Body of pancreas (tissue), 4 donors: Measurements from ENCODE around the gene SLC12A4. TPM values are rescaled to one million over a fixed set of nuclear protein-coding genes. Genes with fewer than 3 reads are reported as not detected.
A peak's percentile ranks its signal among the peaks of the same experiment; 100 is the strongest.

Experiments
- ATAC-seq: fragments of 150-250 bp; one replicate; pipeline ENCODE4 v1.9.1; 2016
- DNase-seq, 4 donors: peaks; one replicate each; pipeline ENCODE4 v3.0.0-alpha.2; 2019
- H3K27ac ChIP-seq, 4 donors: fragments of 200-600 bp; sonication (generic); 1 replicate in 3 of 4; 2 replicates in 1 of 4; pipeline versions ENCODE4 v1.5.1 to v1.6.1; 2016 to 2019; ENCODE audit warnings: mild to moderate bottlenecking in 1 of 4, mixed read lengths in 1 of 4, moderate library complexity in 1 of 4
- H3K27me3 ChIP-seq, 2 donors: fragments of 200-600 bp; sonication (generic); one replicate each; pipeline ENCODE4 v1.6.0; 2016; ENCODE audit warnings: mild to moderate bottlenecking in 1 of 2
- H3K36me3 ChIP-seq, 2 donors: fragments of 200-600 bp; sonication (generic); replicated peaks in 1 of 2; 2 replicates each; pipeline ENCODE4 v1.5.1; 2016; ENCODE audit warnings: low read depth in 2 of 2; ENCODE audit not compliant: insufficient read depth in 1 of 2
- H3K4me1 ChIP-seq: fragments of 200-600 bp; sonication (generic); one replicate; pipeline ENCODE4 v1.6.0; 2016
- H3K4me3 ChIP-seq, 2 donors: fragments of 200-600 bp; sonication (generic); 1 replicate in 1 of 2; 2 replicates in 1 of 2; pipeline ENCODE4 v1.5.1; 2016 to 2019
- H3K9me3 ChIP-seq, 3 donors: fragments of 200-600 bp; sonication (generic); 1 replicate in 2 of 3; 2 replicates in 1 of 3; pipeline ENCODE4 v1.5.1; 2016
- POLR2A ChIP-seq, 3 donors: fragments of 450-650 bp; IDR thresholded peaks; one replicate each; pipeline ENCODE4 v1.6.1; 2016; ENCODE audit warnings: antibody characterized with exemption in 3 of 3, mild to moderate bottlenecking in 2 of 3
- WGBS, 2 donors: methylation state at CpG; one replicate each; pipeline ENCODE4 v1.1.5; 2017; 5-methylcytosine and 5-hydroxymethylcytosine counted together
- intact Hi-C: fragments of 100-400 bp; cut with DNase I; formaldehyde crosslinking; loops from one replicate; pipeline ENCODE4 v1.15.1; 2023
- total RNA-seq, 2 donors: library from RNA; depleted of rRNA; stranded (reverse); fragments of >200 nt; gene quantifications; one replicate each; pipeline ENCODE4 v1.1.0, GENCODE V29; 2016
- TF ChIP-seq, protein P1 (sequence below), 7 experiments: fragments of 450-650 bp in 4 of 7; fragments of 200-600 bp in 3 of 7; sonication (generic) in 3 of 7; IDR thresholded peaks; one replicate each; pipeline ENCODE4 v1.5.1; 2016 to 2019; ENCODE audit warnings: antibody characterized with exemption in 7 of 7

Gene SLC12A4
- total RNA-seq, 2 donors from 2014 or later = 23.3 to 61.3 TPM

DNA sequence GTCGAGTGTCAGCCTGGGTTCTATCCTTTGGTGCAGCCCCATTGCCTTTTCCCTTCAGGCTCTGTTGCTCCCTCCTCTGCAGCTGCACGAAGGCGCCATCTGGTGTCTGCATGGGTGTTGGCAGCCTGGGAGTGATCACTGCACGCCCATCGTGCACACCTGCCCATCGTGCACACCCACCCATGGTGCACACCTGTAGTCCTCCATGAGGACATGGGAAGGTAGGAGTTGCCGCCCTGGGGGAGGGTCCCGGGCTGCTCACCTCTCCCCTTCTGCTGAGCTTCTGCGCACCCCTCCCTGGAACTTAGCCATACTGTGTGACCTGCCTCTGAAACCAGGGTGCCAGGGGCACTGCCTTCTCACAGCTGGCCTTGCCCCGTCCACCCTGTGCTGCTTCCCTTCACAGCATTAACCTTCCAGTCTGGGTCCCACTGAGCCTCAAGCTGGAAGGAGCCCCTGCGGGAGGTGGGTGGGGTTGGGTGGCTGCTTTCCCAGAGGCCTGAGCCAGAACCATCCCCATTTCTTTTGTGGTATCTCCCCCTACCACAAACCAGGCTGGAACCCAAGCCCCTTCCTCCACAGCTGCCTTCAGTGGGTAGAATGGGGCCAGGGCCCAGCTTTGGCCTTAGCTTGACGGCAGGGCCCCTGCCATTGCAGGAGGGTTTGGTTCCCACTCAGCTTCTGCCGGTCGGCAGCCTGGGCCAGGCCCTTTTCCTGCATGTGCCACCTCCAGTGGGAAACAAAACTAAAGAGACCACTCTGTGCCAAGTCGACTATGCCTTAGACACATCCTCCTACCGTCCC lies 39.7 kb downstream of the SLC12A4 start:
- Histone ChIP-seq H3K36me3 (no peaks in the 10 kb centered on the region), H3K9me3 (no peaks in the 10 kb centered on the region), H3K27ac (peak overlapping the region in 3 of 4 donors; percentile 79 to 84 (median 82)), H3K27me3 (no peaks in the 10 kb centered on the region), H3K4me3 (no peak overlapping the region), H3K4me1 (peaks cover 87% of the 10 kb centered on the region)
- 26 to 35% methylated on average over 8 to 16 of the region's 16 CpGs for whole genome bisulfite sequencing, 2 donors
- ATAC-seq (peak; percentile 34), DNase-seq (peak; percentile 84 to 85 (median 84))
- intact Hi-C loops = no loop called here
- TF ChIP-seq, protein P1, sequence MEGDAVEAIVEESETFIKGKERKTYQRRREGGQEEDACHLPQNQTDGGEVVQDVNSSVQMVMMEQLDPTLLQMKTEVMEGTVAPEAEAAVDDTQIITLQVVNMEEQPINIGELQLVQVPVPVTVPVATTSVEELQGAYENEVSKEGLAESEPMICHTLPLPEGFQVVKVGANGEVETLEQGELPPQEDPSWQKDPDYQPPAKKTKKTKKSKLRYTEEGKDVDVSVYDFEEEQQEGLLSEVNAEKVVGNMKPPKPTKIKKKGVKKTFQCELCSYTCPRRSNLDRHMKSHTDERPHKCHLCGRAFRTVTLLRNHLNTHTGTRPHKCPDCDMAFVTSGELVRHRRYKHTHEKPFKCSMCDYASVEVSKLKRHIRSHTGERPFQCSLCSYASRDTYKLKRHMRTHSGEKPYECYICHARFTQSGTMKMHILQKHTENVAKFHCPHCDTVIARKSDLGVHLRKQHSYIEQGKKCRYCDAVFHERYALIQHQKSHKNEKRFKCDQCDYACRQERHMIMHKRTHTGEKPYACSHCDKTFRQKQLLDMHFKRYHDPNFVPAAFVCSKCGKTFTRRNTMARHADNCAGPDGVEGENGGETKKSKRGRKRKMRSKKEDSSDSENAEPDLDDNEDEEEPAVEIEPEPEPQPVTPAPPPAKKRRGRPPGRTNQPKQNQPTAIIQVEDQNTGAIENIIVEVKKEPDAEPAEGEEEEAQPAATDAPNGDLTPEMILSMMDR (IDR thresholded peaks at IDR 0.05) = peak; percentile 65 to 95 (median 84)
- peak; percentile 36 to 60 (median 47) for TF ChIP-seq POLR2A (IDR thresholded peaks at IDR 0.05)

DNA sequence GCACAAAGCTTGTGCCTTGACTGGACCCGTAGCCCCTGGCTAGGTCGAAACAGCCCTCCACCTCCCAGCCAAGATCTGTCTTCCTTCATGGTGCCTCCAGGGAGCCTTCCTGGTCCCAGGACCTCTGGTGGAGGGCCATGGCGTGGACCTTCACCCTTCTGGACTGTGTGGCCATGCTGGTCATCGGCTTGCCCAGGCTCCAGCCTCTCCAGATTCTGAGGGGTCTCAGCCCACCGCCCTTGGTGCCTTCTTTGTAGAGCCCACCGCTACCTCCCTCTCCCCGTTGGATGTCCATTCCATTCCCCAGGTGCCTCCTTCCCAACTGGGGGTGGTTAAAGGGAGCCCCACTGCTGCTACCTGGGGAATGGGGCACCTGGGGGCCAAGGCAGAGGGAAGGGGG lies 40.3 kb downstream of the SLC12A4 start:
- 54 to 72% methylated on average over 3 to 7 of the region's 7 CpGs for WGBS, 2 donors
- Histone ChIP-seq H3K27me3 (no peaks in the 10 kb centered on the region), H3K9me3 (no peaks in the 10 kb centered on the region), H3K36me3 (no peaks in the 10 kb centered on the region), H3K4me3 (no peak overlapping the region), H3K4me1 (peaks cover 88% of the 10 kb centered on the region), H3K27ac (peak overlapping the region in 3 of 4 donors; percentile 79 to 84 (median 82))
- no peak for ATAC-seq
- intact Hi-C loops = no loop called here
- peak in 1 of 4 donors; percentile 30 for DNase-seq
- TF ChIP-seq, protein P1 (IDR thresholded peaks at IDR 0.05) = no peak
- no peak for TF ChIP-seq POLR2A (IDR thresholded peaks at IDR 0.05)

DNA sequence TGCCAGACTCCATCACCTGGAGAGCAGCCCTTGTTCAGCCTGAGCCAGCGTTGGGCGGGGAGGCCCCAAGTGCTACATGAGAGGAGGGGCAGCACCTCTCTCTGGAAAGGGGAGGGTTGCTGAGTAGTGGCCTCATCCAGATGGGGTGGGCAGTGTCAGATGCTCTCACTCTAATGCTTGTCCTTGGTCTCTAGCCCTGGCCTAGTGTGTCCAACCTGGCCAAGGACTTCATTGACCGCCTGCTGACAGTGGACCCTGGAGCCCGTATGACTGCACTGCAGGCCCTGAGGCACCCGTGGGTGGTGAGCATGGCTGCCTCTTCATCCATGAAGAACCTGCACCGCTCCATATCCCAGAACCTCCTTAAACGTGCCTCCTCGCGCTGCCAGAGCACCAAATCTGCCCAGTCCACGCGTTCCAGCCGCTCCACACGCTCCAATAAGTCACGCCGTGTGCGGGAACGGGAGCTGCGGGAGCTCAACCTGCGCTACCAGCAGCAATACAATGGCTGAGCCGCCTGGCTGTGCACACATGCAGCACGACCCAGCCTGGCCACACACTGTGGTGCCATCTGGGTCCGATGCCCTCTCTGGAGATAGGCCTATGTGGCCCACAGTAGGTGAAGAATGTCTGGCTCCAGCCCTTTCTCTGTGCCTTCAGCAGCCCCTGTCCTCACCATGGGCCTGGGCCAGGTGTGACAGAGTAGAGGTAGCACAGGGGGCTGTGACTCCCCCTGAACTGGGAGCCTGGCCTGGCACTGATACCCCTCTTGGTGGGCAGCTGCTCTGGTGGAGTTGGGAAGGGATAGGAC lies 41.1 kb downstream of the SLC12A4 start:
- WGBS, 2 donors = 39% methylated on average over 21 of the region's 22 CpGs; no CpG with 5 or more reads in 1 of the 2 donors
- peak; percentile 55 to 70 (median 59) for DNase-seq
- no peaks in the 10 kb centered on the region for H3K27me3 ChIP-seq
- no peaks in the 10 kb centered on the region for H3K9me3 ChIP-seq
- ATAC-seq = peak; percentile 4
- no peak overlapping the region for H3K4me3 ChIP-seq
- peak; percentile 11 to 54 (median 35) for TF ChIP-seq POLR2A (IDR thresholded peaks at IDR 0.05)
- TF ChIP-seq, protein P1 (IDR thresholded peaks at IDR 0.05) = no peak
- peak overlapping the region; percentile 79 to 90 (median 83) for H3K27ac ChIP-seq
- intact Hi-C loops = no loop called here
- H3K36me3 ChIP-seq = no peaks in the 10 kb centered on the region
- peaks cover 86% of the 10 kb centered on the region for H3K4me1 ChIP-seq

DNA sequence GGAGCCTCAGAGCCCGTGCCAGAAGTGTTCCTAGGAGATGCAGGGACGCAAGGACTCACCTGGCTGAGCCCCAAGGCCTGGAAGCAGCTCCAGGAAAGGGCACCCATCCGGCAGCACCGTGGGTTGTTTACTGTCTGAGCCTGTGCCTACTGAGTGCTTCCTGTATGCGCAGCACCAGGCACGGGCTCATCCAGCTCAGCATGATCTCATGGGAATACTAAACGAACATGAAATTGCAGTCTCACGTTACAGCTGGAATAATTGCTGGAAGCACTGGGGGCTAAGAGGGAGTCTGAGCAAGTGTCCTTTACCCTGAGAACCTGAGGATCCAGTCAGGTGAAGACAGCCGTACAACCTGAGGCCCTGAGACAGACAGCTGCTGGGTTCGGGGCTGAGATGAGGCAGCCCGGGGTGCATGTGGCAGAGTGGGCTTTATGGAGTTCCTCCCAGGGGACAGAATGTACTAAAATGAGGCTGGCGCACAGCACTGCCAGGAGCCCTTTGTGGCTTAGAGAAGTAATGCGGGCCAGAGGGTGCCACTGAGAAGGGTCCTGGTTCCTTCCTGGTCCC lies 42.2 kb downstream of the SLC12A4 start:
- DNase-seq = peak; percentile 77 to 91 (median 88)
- Histone ChIP-seq H3K27me3 (no peaks in the 10 kb centered on the region), H3K4me1 (peaks cover 77% of the 10 kb centered on the region), H3K36me3 (no peaks in the 10 kb centered on the region), H3K9me3 (no peaks in the 10 kb centered on the region), H3K4me3 (no peak overlapping the region), H3K27ac (peak overlapping the region; percentile 79 to 90 (median 83))
- peak in 2 of 3 donors; percentile 52 to 56 for TF ChIP-seq POLR2A (IDR thresholded peaks at IDR 0.05)
- TF ChIP-seq, protein P1 (IDR thresholded peaks at IDR 0.05) = peak in 4 of 7 experiments; percentile 26 to 44 (median 32)
- intact Hi-C loops = no loop called here
- WGBS, 2 donors = 31 to 41% methylated on average over 10 to 13 of the region's 13 CpGs
- peak; percentile 42 for ATAC-seq
